Hindlimb muscle (tissue), 1 donor: Measurements from ENCODE around the gene FASTK. TPM values are rescaled to one million over a fixed set of nuclear protein-coding genes. Genes with fewer than 3 reads are reported as not detected.

Source experiments
- DNase-seq: peaks from one replicate; pipeline ENCODE4 v3.0.0-alpha.2; 2013
- polyA plus RNA-seq: library from polyadenylated mRNA; unstranded; fragments of 120-200 nt; gene quantifications from one replicate; pipeline ENCODE4 v1.2.1, GENCODE V29; 2013; ENCODE audit not compliant: insufficient read length

FASTK gene, protein sequence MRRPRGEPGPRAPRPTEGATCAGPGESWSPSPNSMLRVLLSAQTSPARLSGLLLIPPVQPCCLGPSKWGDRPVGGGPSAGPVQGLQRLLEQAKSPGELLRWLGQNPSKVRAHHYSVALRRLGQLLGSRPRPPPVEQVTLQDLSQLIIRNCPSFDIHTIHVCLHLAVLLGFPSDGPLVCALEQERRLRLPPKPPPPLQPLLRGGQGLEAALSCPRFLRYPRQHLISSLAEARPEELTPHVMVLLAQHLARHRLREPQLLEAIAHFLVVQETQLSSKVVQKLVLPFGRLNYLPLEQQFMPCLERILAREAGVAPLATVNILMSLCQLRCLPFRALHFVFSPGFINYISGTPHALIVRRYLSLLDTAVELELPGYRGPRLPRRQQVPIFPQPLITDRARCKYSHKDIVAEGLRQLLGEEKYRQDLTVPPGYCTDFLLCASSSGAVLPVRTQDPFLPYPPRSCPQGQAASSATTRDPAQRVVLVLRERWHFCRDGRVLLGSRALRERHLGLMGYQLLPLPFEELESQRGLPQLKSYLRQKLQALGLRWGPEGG
- polyA plus RNA-seq: 75.9 TPM

DNA sequence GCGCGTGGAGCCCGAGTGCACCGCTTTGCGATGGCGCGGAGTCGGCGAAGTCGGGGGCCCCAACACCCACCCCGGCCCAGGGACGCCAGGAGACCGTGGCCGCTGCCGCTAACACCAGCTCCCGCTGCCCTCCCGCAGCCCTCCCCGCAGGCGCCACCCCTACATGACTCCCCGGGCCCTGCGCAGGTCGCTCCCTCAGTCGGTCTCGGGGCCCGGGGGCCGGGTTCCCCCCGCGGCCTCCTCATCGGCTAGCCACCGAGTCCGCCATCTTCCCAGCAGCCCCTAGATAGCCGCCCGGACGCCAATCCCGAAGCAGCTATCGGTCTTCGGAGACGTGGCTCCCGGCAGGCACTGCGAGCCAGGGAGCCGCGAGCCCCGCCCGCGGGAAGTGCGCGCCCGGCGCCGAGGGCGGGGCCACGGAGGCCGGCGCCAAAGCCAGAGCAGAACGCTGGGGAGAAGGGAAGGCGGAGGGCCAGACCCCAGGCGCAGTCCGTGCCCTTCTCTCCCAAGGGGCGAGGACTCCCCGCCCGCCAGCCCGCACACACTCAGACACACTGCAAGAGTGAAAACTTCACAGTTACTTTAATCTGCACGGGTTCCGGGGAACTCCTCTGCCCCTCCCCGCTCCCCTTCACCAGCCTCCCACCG is at the start of gene FASTK:
TSS of gene FASTK (minus strand) at position 288 of the 648 bp plus-strand sequence. CDS start at position 245, 43 bp downstream.
- peak; percentile 94 for DNase-seq

DNA sequence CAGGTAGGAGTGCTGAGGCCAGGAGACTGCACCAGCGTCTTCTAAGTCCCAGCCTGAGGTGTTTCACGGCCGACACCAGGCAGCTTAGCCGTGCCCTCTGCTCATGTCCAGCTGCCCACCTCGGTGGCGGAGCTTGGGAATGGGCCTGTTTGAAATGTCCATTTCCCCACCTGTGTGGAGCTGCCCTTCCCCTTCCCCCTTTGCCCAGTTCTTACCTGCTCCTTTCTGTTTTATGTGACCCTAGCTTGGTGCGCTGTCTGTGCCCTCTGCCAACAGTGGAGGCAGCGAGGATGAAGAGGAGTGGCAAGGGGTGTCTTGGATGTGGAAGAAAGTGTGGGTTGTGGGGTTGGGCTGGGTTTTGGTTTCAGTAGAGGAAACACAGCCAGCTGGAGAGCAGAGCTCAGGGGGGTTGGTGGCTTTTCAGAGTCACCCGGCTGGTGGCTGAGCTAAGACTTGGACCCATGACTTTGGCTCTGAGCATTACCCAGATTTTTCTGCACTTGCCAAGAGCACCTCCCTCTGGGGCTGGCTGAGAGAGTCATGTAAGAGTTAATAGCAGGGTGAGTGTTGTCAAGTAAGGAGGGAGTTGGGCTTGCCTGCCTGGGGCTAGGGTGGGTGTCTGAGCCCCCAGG is 49.5 kb upstream of the FASTK start:
- DNase-seq: no peak

DNA sequence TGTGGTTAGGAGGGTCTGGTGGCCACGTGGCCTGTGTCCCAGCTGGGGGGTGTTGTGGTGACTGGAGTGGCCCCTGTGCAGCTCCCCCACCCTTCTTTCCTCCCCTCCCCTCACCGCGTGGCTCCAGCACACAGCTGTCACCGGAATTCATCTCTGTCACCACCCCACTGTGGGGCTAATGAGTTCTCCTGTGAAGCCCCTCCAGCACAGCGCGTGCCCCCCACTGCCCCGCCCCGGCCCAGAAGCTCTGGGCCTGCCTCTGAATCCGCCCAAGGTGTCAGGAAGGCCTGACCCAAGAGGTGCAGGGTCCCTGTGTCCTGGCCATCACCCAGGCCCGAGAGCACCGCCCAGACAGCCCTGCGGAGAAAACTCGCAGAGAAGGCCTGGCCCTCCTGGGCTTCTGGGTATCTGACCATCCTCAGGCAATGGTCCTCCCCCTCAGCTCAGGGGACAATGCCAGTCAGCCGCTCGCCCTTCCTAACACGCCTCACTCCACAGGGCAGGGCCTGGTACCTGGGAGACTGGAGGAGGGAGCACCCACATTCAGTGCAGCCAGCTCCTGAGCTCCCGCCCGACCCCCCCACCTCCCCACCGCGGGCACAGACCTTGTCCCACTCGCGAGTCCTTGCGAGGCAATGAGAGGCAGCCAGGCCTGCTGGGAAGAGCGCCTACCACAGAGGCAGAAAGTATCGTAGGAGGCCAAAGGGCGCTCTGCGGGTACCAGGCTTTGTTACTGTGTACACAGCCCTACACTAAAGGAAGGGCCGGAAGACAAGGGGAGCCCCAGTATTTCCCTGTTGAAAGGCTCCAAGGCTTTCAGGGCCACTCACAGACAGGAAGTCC is 48.7 kb upstream of the FASTK start:
- DNase-seq: no peak

DNA sequence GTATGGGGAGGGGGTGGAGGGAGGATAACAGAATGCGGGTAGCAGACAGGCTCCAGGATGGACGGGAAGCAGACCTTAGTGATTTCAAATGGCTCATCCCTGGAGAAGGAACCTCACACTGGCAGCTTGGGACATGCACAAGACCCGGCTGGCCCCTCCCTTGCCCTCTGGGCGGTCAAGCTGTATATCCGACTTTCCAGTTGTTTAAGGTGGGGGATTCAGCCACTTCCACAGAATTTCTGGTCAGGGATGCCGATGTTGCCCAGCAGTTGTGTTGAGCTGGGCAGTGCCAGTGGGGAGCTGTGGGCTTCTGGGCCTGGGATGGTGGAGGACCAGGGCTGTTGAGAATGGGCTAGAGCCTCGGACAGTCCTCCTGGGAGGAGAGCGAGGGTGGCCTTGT is 48.1 kb upstream of the FASTK start:
- DNase-seq: no peak

DNA sequence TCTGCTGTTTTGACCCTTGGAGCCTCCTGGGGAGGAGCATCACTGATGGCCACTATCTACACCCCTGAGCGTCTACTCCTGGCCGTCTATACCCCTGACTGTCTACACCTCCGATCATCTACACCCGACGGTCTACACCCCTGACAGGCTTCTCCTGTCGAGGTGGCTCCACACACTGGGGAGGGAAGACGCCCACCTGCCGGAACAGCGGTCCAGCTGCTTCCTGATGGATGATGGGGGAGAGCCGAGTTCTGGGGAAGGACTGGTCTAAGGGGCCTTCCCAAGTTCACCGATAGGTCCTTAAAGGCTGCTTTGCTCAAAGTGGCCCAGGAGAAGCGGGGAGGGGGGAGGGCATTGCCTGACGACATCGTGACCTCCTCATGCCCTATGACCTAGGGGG is 47.5 kb upstream of the FASTK start:
- no peak for DNase-seq

DNA sequence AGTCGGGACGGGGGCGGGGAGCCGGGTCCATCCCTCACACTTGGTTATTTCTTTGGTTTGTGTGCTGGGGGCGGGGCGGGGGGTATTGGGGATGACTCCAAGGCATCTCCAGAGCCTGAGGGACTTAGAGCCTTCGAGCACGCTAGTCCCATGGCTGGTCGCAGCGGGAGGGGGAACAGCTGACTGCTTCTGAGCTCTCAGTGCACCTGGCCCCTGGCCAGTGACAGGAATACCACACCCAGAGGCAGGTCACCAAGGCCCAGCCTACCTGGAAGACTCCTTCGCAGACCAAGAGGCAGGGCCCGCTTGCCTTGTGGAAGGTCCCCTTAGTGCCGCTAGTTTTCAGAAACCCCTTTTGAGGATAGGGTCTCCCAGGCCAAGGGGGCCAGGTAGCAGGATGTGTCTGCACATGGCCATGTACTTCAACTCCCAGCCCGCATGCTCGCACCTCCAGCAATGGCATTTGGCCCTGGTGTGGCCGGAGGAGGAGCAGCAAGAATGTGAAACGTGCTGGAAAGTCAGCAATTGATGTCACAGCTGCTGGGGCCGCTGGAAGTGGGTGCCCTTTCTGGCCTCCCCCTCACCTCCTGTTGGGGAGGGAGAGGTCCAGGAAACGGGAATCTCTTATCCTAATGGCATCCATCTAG is 46.0 kb upstream of the FASTK start:
- DNase-seq: no peak

DNA sequence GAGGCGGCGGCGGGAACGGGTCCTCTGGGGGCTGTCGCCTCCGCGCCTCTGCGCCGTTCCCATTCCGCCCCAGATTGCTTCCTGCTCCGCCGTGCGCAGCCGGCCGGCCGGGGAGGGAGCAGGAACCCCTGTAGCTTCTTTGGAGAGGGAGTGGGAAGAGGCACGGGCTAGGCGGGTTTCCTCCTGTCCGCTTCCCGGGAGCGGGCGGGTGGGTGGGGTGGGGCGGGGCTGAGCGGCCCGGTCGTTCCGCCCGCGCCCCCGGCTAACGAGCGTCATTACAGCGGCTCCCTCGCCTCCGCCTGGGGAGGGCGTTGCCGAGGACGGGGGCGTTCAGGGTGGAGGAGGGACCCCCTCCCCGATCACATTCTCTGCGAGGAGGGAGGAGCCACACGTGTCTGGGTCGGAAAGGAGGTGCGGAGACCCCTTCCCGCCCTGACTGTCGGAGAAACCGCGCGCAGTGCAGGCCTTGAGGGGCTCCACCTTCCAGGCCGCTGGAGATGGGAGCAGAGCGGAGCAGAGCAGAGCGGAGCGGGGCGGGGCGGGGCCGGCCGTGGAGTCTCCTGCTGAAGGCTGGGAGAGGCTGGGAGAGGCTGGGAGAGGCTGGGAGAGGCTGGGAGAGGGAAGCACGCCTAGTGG is 45.4 kb upstream of the FASTK start:
- DNase-seq: no peak

DNA sequence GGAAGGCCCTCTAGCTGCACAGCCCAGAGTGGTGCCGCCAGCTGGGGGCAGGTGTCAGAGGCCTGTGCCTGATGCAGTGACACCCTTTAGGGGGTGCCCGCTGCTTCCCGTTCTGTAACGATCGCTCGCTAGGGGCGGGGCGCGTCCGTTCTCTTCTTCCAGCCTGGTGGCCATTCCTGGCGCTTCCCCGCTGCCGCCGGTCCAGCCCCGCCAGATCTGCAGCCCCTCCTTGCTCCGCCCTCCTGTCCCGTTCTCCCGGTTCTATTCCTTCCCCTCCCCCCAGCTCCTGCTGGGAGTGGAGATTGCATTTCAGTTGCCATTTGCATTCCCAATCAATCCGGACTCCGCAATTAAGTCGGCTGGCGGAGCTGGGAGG is 44.8 kb upstream of the FASTK start:
- DNase-seq: no peak

DNA sequence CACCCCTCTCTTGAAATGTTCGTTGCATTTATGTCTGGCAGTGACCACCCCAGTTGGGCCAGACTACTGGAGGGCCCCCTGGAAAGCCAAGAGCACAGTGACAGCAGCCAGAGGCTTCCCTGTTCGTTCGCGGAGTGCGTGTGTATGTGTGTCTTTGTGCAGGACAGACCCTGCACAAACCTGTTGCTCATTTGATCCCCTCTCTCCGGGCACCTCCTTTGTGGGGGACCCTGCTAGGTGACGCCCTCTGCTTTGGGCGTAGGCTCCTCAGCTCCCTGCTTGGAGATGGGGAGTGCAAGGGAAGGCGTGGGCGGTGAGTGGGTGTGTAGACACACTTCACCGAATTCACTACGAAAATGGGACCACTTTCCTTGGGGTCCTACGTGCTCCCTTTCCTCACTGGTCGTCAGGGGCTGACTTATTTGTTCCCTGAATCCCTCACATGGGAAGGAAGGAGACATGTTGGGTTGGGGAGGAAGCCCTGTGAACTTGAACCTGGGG is 44.3 kb upstream of the FASTK start:
- no peak for DNase-seq

DNA sequence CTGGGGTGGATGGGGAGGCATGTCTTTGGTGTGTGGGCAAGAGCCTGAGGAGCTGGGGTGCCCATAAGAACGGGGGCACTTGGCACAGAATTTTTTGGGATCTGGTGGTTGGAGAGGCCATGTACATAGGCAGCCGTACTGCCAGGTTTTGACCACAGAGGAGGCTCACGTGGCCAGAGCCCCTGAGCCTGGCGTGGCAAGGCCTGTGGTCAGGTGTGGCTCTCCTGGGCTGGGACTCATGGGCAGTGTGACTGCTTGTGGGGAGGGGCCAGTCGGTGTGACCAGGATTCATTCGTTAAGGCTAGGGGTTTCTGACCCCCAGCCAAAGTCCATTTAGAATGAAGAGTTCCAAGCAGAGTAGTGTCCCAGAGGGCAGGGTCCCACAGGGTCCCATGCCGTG is 43.9 kb upstream of the FASTK start:
- DNase-seq: no peak

DNA sequence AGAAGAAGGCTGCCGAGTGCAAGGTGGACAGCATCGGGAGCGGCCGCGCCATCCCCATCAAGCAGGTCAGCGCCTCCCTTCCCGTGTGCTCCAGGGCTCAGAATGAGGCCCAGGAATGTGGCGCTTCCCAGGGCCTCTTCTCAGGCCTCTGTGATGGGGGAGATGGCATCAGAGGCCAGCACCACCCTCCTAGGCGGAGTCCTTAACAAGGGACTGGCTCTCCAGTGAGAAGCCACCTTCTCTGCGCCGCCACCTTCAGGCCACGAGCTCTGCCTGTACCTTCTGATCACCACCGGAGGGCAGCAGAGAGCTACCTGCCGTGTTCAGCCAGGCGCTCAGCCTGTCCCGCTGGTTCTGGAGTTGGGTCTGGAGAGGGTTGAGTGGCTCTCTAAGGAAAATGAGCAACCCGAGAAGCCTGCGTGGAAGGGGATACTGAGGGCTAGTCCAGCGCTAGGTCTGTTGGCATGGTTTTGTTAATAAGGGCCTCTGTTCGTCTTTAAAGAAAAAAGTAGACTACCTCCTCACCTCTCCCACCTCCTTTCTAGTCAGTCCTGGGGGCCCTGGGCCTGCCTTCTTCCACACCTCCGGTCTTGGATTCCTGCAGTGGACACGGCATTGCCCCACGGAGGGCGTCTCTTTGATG is 43.3 kb upstream of the FASTK start:
- peak; percentile 82 for DNase-seq

DNA sequence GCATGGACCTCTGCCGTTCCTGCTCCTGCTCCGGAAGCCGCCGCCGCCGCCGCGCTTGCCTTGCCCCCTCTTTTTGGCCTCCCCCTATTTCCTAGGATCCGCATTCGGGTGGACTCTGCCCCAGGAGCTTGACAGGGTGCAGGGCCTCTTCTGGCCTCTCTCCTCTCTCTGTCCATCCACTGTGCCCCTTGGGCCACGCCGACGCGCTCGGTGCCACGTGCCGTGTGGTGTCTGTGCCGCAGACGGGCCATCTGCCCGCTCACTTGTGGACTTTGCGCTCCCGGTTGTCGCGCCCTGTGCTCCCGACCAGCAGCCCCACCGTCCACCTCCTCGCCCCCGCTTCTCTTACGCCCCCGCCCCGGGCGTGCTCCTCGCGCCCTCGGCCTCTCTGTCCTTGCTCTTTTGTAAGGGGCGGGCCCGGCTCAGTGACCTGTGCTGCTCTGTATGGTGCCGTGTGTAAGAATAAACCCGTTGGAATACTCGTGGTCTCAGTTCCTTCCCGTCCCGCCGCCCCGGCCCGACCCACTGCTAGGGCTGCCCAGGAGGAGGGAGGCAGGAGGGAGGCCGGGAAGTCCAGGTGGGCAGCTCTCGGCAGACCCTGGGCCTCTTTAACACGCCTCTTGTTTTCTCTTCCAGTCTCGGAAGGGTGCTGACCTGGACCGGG is 42.7 kb upstream of the FASTK start:
- DNase-seq: no peak

DNA sequence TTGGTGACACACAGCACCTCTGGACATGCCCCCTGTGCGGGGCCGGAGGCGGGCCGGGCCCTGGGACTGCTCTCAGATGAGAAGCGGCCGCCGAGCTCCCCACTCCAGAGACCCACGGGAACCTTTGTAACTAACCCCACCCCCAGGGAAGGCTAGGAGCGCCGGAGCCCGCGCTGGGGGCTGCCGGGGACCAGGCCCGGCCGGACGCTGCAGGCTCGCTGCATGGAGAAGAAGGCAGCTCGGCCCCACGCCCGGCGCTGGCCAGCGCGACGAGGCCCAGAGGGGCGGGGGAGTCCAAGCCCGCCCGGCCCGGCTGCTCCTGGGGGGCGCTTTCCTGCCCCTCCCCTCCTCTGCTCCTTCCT is 42.2 kb upstream of the FASTK start:
- no peak for DNase-seq

DNA sequence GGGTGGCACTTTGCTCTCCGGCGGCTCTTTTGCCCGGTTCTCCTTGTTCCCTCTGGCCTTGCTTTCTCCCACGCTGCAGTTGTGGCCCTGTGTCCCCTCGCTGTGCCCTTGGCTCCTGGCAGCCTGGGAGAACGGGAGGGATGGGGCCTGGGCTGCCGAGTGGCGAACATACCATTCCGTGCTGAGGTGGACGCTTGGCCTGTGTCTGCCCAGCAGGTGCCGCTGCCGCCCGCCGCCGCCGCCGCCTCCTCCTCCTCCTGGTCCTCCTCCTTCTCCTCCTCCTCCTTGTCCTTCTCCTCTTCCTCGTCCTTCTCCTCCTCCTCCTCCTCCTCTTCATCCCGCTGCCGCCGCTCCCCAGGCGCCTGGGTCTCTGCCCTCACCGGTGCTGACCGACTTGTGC is 41.7 kb upstream of the FASTK start:
- no peak for DNase-seq

DNA sequence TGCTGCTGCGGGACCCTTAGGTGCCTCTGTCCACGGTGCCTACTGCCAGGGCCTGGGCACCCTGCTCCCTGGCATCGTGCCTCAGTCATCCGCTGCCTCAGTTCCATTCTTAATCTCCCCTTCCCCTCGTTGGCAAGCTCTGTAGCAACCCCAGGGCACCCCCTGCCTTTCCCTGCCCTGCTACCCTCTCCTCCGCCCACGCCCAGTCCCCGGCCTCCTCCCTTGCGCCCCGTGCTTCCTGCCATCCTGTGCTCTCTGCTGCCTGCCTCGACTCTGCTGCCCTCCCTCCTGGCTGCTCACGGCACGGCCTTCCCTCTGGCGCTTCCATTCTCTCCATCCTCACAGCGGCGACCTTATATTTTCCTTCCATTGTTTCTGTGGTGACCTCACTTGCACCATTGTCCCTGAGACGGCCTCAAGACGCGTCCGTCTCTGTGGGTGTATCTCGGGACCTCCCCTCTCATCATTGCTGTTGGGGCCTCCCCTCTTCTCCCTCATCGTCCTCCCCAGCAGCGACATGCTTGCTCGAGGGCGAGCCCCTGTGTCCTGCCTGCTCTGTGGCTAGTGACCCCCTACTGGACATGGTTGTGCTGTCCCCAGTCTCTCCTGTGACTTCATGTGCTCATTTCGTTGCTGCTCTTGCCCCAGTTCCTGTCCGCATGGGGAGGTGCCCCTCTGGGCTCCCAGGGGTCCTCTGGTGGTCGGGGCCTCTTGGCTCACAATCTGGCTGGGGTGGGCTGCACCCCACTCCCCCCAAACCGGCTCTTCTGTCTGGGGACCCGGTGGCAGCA is 41.0 kb upstream of the FASTK start:
- no peak for DNase-seq

DNA sequence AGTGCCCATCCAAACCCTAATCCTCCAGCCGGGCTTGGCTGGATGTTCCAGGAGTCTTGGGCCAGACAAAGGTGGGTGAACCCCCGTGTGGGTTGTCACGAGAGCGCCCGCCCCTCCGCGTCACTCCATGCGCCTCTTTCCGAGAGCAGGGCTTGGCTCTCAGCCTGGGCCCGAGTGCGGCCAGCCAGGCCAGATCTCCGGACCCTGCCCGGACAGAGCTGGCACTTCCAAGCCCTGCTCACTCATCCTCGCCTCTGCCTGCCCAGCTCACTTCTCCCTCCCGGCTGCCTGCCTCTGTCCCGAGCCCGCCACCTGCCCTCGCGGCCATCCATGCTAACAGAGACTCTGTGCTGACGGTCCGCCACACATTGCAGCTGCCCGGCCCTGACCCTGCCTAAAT is 40.3 kb upstream of the FASTK start:
- no peak for DNase-seq

DNA sequence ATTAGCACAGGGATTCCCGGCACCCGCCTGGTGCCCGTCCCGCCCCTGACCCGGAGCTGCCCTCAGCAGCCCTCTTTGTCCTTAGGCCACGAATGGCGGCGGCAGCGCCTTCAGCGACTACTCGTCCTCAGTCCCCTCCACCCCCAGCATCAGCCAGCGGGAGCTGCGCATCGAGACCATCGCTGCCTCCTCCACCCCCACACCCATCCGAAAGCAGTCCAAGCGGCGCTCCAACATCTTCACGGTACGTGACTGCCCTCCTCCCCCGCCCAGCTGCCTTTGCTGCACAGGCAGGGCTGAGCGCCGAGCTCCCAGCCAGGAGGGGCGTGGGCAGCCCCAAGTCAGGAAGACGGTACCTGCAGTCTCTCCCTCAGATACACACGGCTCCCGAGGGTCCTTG is 39.3 kb upstream of the FASTK start:
- no peak for DNase-seq

DNA sequence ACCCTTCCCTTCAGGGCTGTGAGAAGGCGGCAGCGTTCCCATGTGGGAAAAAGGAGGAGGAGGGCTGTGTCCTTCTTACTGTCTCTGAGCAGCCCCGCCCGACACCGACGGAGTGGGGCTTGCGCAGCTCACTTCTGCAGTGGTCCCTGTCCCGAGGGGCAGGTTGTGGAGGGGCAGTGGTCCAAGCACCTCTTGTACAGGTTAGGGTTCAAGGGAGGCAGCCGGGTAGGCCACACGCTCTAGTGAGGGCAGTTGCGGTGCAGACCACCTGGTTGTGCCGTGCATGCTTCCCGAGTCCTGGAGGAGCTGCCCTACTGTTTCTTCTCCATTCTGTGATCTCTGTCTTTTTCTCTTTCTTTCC is 38.4 kb upstream of the FASTK start:
- DNase-seq: no peak
